H1 (cell line): ENCODE measurements around the gene TTC23. TPM values are rescaled to one million over a fixed set of nuclear protein-coding genes. Genes with fewer than 3 reads are reported as not detected.

ENCODE experiments used
- CTCF ChIA-PET: fragments of 300-600 bp; sonication (Branson Sonifier 250); formaldehyde crosslinking; loops from one replicate; lab custom pipeline; 2021; ENCODE audit not compliant: partially characterized antibody; lab: Charles Lee
- POLR2A ChIA-PET: fragments of 300-600 bp; sonication (Branson Sonifier 250); formaldehyde crosslinking; loops from one replicate; lab custom pipeline; 2021; ENCODE audit warnings: inconsistent platforms; ENCODE audit not compliant: partially characterized antibody; lab: Charles Lee
- DNase-seq, 2 experiments: peaks; one replicate each; pipeline versions ENCODE4 v3.0.0 to v3.0.0-alpha.2; 2010 to 2022; ENCODE audit warnings: low spot score in 2 of 2, low read depth in 1 of 2, mixed read lengths in 1 of 2
- FAIRE-seq: peaks from 2 replicates; lab custom pipeline; 2011; peaks lifted over from hg19 to GRCh38; lab: Jason Lieb, UNC
- H2AFZ ChIP-seq: 2 replicates; pipeline ENCODE4 v1.8.1; 2012; ENCODE audit warnings: low read length, inconsistent platforms
- H2AK5ac ChIP-seq: 2 replicates; pipeline ENCODE4 v1.6.1; 2013; ENCODE audit warnings: low read depth, low read length
- H2BK120ac ChIP-seq: replicated peaks from 2 replicates; pipeline ENCODE3; 2013; ENCODE audit warnings: low read depth, low read length, inconsistent platforms
- H2BK12ac ChIP-seq: 2 replicates; pipeline ENCODE4 v1.6.1; 2013; ENCODE audit warnings: low read depth, low read length
- H2BK15ac ChIP-seq: 2 replicates; pipeline ENCODE4 v1.6.1; 2013; ENCODE audit warnings: low read length
- H2BK20ac ChIP-seq: 2 replicates; pipeline ENCODE4 v1.6.1; 2013; ENCODE audit warnings: low read length
- H2BK5ac ChIP-seq: 2 replicates; pipeline ENCODE4 v1.6.1; 2013; ENCODE audit warnings: low read depth, low read length
- H3K14ac ChIP-seq: 2 replicates; pipeline ENCODE4 v1.6.1; 2013; ENCODE audit warnings: inconsistent platforms; ENCODE audit not compliant: insufficient read length
- H3K18ac ChIP-seq: 2 replicates; pipeline ENCODE4 v1.6.1; 2013; ENCODE audit warnings: low read length; ENCODE audit errors: extremely low read depth
- H3K23ac ChIP-seq: 2 replicates; pipeline ENCODE4 v1.6.1; 2013; ENCODE audit warnings: inconsistent platforms; ENCODE audit not compliant: insufficient read length
- H3K23me2 ChIP-seq: 2 replicates; pipeline ENCODE4 v1.6.1; 2013; ENCODE audit warnings: low read depth, low read length
- H3K27ac ChIP-seq: 2 replicates; pipeline ENCODE4 v1.6.1; 2011; ENCODE audit warnings: low read depth, low read length, inconsistent platforms
- H3K27me3 ChIP-seq, 4 experiments: replicated peaks in 1 of 4; 1 replicate in 1 of 4; 2 replicates in 3 of 4; pipeline versions ENCODE4 v1.6.1 to v1.8.1; 2011 to 2013; ENCODE audit warnings: low read length in 3 of 4, mild to moderate bottlenecking in 3 of 4, inconsistent platforms in 2 of 4, mixed read lengths in 2 of 4, moderate library complexity in 1 of 4; ENCODE audit not compliant: control insufficient read depth in 3 of 4, insufficient read depth in 3 of 4; ENCODE audit errors: extremely low read depth in 1 of 4
- H3K36me3 ChIP-seq, 4 experiments: 2 replicates each; pipeline versions ENCODE4 v1.6.1 to v1.8.1; 2011 to 2013; ENCODE audit warnings: mild to moderate bottlenecking in 4 of 4, low read length in 3 of 4, moderate library complexity in 2 of 4, control low read depth in 1 of 4, inconsistent platforms in 1 of 4; ENCODE audit not compliant: insufficient read depth in 4 of 4, control insufficient read depth in 2 of 4
- H3K4ac ChIP-seq: replicated peaks from 2 replicates; pipeline ENCODE3; 2013; ENCODE audit warnings: low read length, low read depth, mixed read lengths, inconsistent platforms; ENCODE audit not compliant: insufficient read length
- H3K4me1 ChIP-seq, 4 experiments: replicated peaks in 1 of 4; 1 replicate in 1 of 4; 2 replicates in 3 of 4; pipeline versions ENCODE4 v1.6.1 to v1.8.1; 2011 to 2013; ENCODE audit warnings: low read length in 3 of 4, inconsistent platforms in 2 of 4, mixed read lengths in 1 of 4; ENCODE audit not compliant: insufficient read depth in 4 of 4, control insufficient read depth in 3 of 4
- H3K4me2 ChIP-seq, 2 experiments: 2 replicates each; pipeline versions ENCODE4 v1.6.1 to v1.8.1; 2011 to 2013; ENCODE audit warnings: low read depth in 2 of 2, low read length in 2 of 2, control low read depth in 1 of 2, inconsistent platforms in 1 of 2, mild to moderate bottlenecking in 1 of 2; ENCODE audit not compliant: insufficient read depth in 1 of 2
- H3K4me3 ChIP-seq, 4 experiments: fragments of 200-600, 300-600 bp in 1 of 4; sonication (generic), shearing (Covaris generic), sonication (Bioruptor Twin) in 1 of 4; 2 replicates each; pipeline versions ENCODE4 v1.5.1 to v1.8.1; 2011 to 2016; ENCODE audit warnings: low read length in 4 of 4, low read depth in 3 of 4, control low read depth in 2 of 4, inconsistent platforms in 2 of 4, mild to moderate bottlenecking in 2 of 4, mixed read lengths in 1 of 4, moderate library complexity in 1 of 4; ENCODE audit not compliant: insufficient read depth in 2 of 4; ENCODE audit errors: extremely low read depth in 1 of 4
- H3K56ac ChIP-seq: replicated peaks from 2 replicates; pipeline ENCODE3; 2013; ENCODE audit warnings: low read depth, mild to moderate bottlenecking, mixed read lengths, low read length, inconsistent platforms; ENCODE audit not compliant: insufficient read length
- H3K79me1 ChIP-seq: 2 replicates; pipeline ENCODE4 v1.6.1; 2013; ENCODE audit warnings: low read depth, low read length, control low read depth
- H3K79me2 ChIP-seq, 2 experiments: 2 replicates each; pipeline versions ENCODE4 v1.6.1 to v1.8.1; 2012 to 2013; ENCODE audit warnings: low read length in 2 of 2, mild to moderate bottlenecking in 2 of 2, inconsistent platforms in 1 of 2; ENCODE audit not compliant: insufficient read depth in 2 of 2, control insufficient read depth in 1 of 2
- H3K9ac ChIP-seq, 4 experiments: replicated peaks in 1 of 4; 1 replicate in 1 of 4; 2 replicates in 3 of 4; pipeline versions ENCODE4 v1.6.1 to v1.8.1; 2011 to 2013; ENCODE audit warnings: low read depth in 3 of 4, low read length in 3 of 4, control low read depth in 2 of 4, mild to moderate bottlenecking in 2 of 4, moderate library complexity in 2 of 4, inconsistent platforms in 1 of 4; ENCODE audit errors: extremely low read depth in 1 of 4
- H3K9me3 ChIP-seq, 2 experiments: 2 replicates each; pipeline versions ENCODE4 v1.6.1 to v1.8.1; 2012 to 2013; ENCODE audit warnings: mild to moderate bottlenecking in 2 of 2, moderate library complexity in 2 of 2, control low read depth in 1 of 2, inconsistent platforms in 1 of 2, low read depth in 1 of 2, low read length in 1 of 2, mixed read lengths in 1 of 2; ENCODE audit not compliant: insufficient read depth in 2 of 2
- H4K20me1 ChIP-seq, 2 experiments: replicated peaks in 1 of 2; 2 replicates each; pipeline versions ENCODE3 to v1.8.1; 2011 to 2013; ENCODE audit warnings: inconsistent platforms in 2 of 2, low read length in 2 of 2, mild to moderate bottlenecking in 1 of 2; ENCODE audit not compliant: insufficient read depth in 2 of 2, control insufficient read depth in 1 of 2
- H4K5ac ChIP-seq: 2 replicates; pipeline ENCODE4 v1.6.1; 2013; ENCODE audit warnings: low read length, low read depth, mixed read lengths, inconsistent platforms; ENCODE audit not compliant: insufficient read length
- H4K8ac ChIP-seq: 2 replicates; pipeline ENCODE4 v1.8.0; 2013; ENCODE audit warnings: mild to moderate bottlenecking, moderate library complexity, low read length, inconsistent platforms; ENCODE audit not compliant: insufficient read depth; ENCODE audit errors: extremely low read depth
- H4K91ac ChIP-seq: replicated peaks from 2 replicates; pipeline ENCODE3; 2013; ENCODE audit warnings: low read length, mixed read lengths, inconsistent platforms; ENCODE audit not compliant: insufficient read length
- CTBP2 ChIP-seq: IDR thresholded peaks from 2 replicates; pipeline ENCODE4 v1.7.0; 2011; ENCODE audit warnings: borderline replicate concordance, mild to moderate bottlenecking, moderate library complexity, mixed read lengths, low read length; ENCODE audit not compliant: insufficient read depth, insufficient read length
- EGR1 ChIP-seq: IDR thresholded peaks from 2 replicates; pipeline ENCODE4 v1.6.1; 2011; ENCODE audit warnings: low read depth, low read length, borderline replicate concordance
- FOSL1 ChIP-seq: IDR thresholded peaks from 2 replicates; pipeline ENCODE4 v1.6.1; 2011; ENCODE audit warnings: mild to moderate bottlenecking, low read depth, low read length, moderate library complexity; ENCODE audit not compliant: insufficient read depth
- GTF2F1 ChIP-seq: IDR thresholded peaks from 2 replicates; pipeline ENCODE4 v1.6.1; 2012; ENCODE audit warnings: low read depth, low read length, improper control_type of control experiment, borderline replicate concordance
- JUN ChIP-seq: IDR thresholded peaks from 2 replicates; pipeline ENCODE4 v1.6.1; 2011; ENCODE audit warnings: low read depth, mild to moderate bottlenecking, improper control_type of control experiment, low read length
- PHF8 ChIP-seq: fragments of 200-600 bp; sonication (generic); conservative IDR thresholded peaks from 2 replicates; pipeline ENCODE4 v1.7.1; 2012; ENCODE audit warnings: low read depth, mild to moderate bottlenecking, inconsistent platforms, low read length, moderate library complexity
- POLR2A ChIP-seq, 2 experiments: IDR thresholded peaks; 1 replicate in 1 of 2; 2 replicates in 1 of 2; pipeline ENCODE4 v1.6.1; 2011; ENCODE audit warnings: low read depth in 2 of 2, low read length in 2 of 2, mild to moderate bottlenecking in 2 of 2; ENCODE audit errors: control extremely low read depth in 1 of 2
- POLR2AphosphoS5 ChIP-seq: IDR thresholded peaks from 2 replicates; pipeline ENCODE4 v1.6.1; 2011; ENCODE audit warnings: low read depth, low read length
- RAD21 ChIP-seq, 2 experiments: IDR thresholded peaks in 1 of 2; conservative IDR thresholded peaks in 1 of 2; 2 replicates each; pipeline ENCODE4 v1.6.1; 2011; ENCODE audit warnings: low read depth in 2 of 2, low read length in 2 of 2, improper control_type of control experiment in 1 of 2, inconsistent platforms in 1 of 2, mild to moderate bottlenecking in 1 of 2, moderate library complexity in 1 of 2
- RNF2 ChIP-seq: fragments of 200-900, 300-1000 bp; sonication (generic); IDR thresholded peaks from 2 replicates; pipeline ENCODE4 v1.7.1; 2016; ENCODE audit warnings: borderline replicate concordance, low read depth, mild to moderate bottlenecking, antibody characterized with exemption, low read length; ENCODE audit not compliant: poor library complexity, severe bottlenecking; ENCODE audit errors: missing control alignments
- SP1 ChIP-seq: IDR thresholded peaks from 2 replicates; pipeline ENCODE4 v1.6.1; 2011; ENCODE audit warnings: low read depth, low read length
- SUZ12 ChIP-seq: fragments of 200-600 bp; sonication (generic); IDR thresholded peaks from 2 replicates; pipeline ENCODE4 v1.6.1; 2012; ENCODE audit warnings: mild to moderate bottlenecking, inconsistent platforms, low read length, moderate library complexity, mixed read lengths
- TAF1 ChIP-seq: IDR thresholded peaks from 2 replicates; pipeline ENCODE4 v1.6.1; 2011; ENCODE audit warnings: mild to moderate bottlenecking, low read depth, low read length
- YY1 ChIP-seq: IDR thresholded peaks from 2 replicates; pipeline ENCODE4 v1.6.1; 2011; ENCODE audit warnings: low read depth, mild to moderate bottlenecking, low read length
- ZNF274 ChIP-seq: IDR thresholded peaks from 2 replicates; pipeline ENCODE4 v1.7.0; 2012; ENCODE audit warnings: low read length, borderline replicate concordance; ENCODE audit errors: extremely low read depth
- WGBS, 2 experiments: shearing (Covaris generic) in 1 of 2; methylation state at CpG; one replicate each; pipeline versions ENCODE4 v1.1.6 to v1.1.7; 2013 to 2015; ENCODE audit warnings: low lambda C conversion rate in 2 of 2, mixed read lengths in 2 of 2, inconsistent platforms in 1 of 2, low coverage in 1 of 2, missing lambda C conversion rate in 1 of 2; ENCODE audit not compliant: insufficient replicate concordance in 2 of 2, insufficient coverage in 1 of 2, insufficient read length in 1 of 2; ENCODE audit errors: extremely low coverage in 1 of 2, missing lambda C conversion rate in 1 of 2; 5-methylcytosine and 5-hydroxymethylcytosine counted together
- polyA plus RNA-seq, 7 experiments: library from polyadenylated mRNA; depleted of rRNA in 3 of 7; stranded (reverse) in 5 of 7; unstranded in 2 of 7; fragments of >200 nt in 5 of 7; fragments of 200-250 nt in 2 of 7; gene quantifications; 1 replicate in 5 of 7; 2 replicates in 1 of 7; 4 replicates in 1 of 7; pipeline versions ENCODE4 v1.2.1 to v1.2.3, GENCODE V29; 2011 to 2013; ENCODE audit warnings: missing spikeins in 2 of 7, mixed read lengths in 2 of 7
- total RNA-seq: library from RNA; stranded (reverse); fragmentation: NEBNext Ultra II Directional; extraction: Animal tissue kit (Norgen Biotek cat#: 25700); gene quantifications from 2 replicates; pipeline ENCODE4 v1.2.1, GENCODE V29; 2021

The TTC23 gene
- total and polyA plus RNA-seq, 2 of the 8 experiments (the other 6 are each of a cell fraction or from before 2014, with no cell fraction given) = 4.8 to 23.0 TPM

DNA sequence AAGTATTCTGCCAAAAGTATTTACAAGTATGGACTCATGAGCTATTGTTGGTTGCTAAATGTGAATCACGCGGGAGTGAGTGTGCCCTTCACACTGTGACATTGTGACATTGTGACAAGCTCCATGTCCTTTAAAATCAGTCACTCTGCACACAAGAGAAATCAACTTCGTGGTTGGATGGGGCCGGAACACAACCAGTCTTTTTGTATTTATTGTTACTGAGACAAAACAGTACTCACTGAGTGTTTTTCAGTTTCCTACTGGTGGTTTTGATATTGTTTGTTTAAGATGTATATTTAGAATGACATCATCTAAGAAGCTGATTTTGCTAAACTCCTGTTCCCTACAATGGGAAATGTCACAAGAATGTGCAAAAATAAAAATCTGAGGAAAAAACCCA is 114.2 kb downstream of the TTC23 start:
- H3K4me2 ChIP-seq = no peak overlapping the region
- 92% methylated on average over 4 of the region's 4 CpGs; no CpG with 5 or more reads in 1 of the 2 experiments for WGBS, 2 experiments
- no peak for TF ChIP-seq CTBP2
- no peak for TF ChIP-seq GTF2F1
- TF ChIP-seq ZNF274 = no peak
- no peak for TF ChIP-seq SP1
- TF ChIP-seq FOSL1 = no peak
- no peak for TF ChIP-seq TAF1
- TF ChIP-seq RAD21 (IDR thresholded peaks at IDR 0.05 in 1 of 2, conservative IDR thresholded peaks at IDR 0.05 in 1 of 2; ENCODE audit: low read depth in 2 of 2, low read length in 2 of 2) = no peak
- TF ChIP-seq SUZ12 = no peak
- no peak for TF ChIP-seq RNF2
- no peak for TF ChIP-seq EGR1
- TF ChIP-seq POLR2A (IDR thresholded peaks at IDR 0.05; ENCODE audit: control extremely low read depth in 1 of 2, low read depth in 2 of 2, low read length in 2 of 2) = no peak
- no peak for TF ChIP-seq JUN
- TF ChIP-seq YY1 = no peak
- TF ChIP-seq PHF8 = no peak
- no peak for TF ChIP-seq POLR2AphosphoS5

More for the DNA sequence above, 114.2 kb downstream of the TTC23 start:
- H3K56ac ChIP-seq = no peak overlapping the region
- peaks cover 0 to 10% (median 1%) of the 10 kb centered on the region in 4 experiments; a peak in 2 of 7 replicates for H3K4me1 ChIP-seq
- H3K18ac ChIP-seq = no peak overlapping the region
- H2BK5ac ChIP-seq = no peak overlapping the region
- H2BK15ac ChIP-seq = no peak overlapping the region
- H3K9ac ChIP-seq = no peak overlapping the region
- H3K27ac ChIP-seq = no peak overlapping the region
- no peak overlapping the region for H3K23ac ChIP-seq
- no peaks in the 10 kb centered on the region for H3K36me3 ChIP-seq
- no peak overlapping the region for H4K91ac ChIP-seq
- H3K79me1 ChIP-seq = no peaks in the 10 kb centered on the region
- no peak for FAIRE-seq
- H2BK12ac ChIP-seq = no peak overlapping the region
- no peak overlapping the region for H2AK5ac ChIP-seq
- CTCF ChIA-PET = interaction anchor here (1.1 to 2.6 kb wide), 6 partner anchors 11 to 78 kb away, joined by 3 to 9 read pairs (median 5); partner anchors contain the start of gene SYNM
- no peaks in the 10 kb centered on the region for H4K20me1 ChIP-seq
- H4K5ac ChIP-seq = no peak overlapping the region
- no peak for DNase-seq
- H3K4ac ChIP-seq = no peak overlapping the region
- no peak overlapping the region for H3K4me3 ChIP-seq
- POLR2A ChIA-PET = no interaction called here
- no peaks in the 10 kb centered on the region for H3K27me3 ChIP-seq
- no peak overlapping the region for H2AFZ ChIP-seq
- H3K9me3 ChIP-seq = no peaks in the 10 kb centered on the region
- no peak overlapping the region for H2BK20ac ChIP-seq
- H3K23me2 ChIP-seq = no peaks in the 10 kb centered on the region
- H2BK120ac ChIP-seq = no peak overlapping the region
- no peak overlapping the region for H3K14ac ChIP-seq
- H3K79me2 ChIP-seq = no peaks in the 10 kb centered on the region
- no peak overlapping the region for H4K8ac ChIP-seq
